A549 (cell line): ENCODE results near the gene CD55.

Experiments
- CEBPB ChIP-seq, 2 experiments: fragments of >200 bp in 1 of 2; sonication (Bioruptor Twin) in 1 of 2; formaldehyde crosslinking in 1 of 2; IDR thresholded peaks; 2 replicates each; pipeline ENCODE4 v1.6.1; 2012 to 2016
- EP300 ChIP-seq, 2 experiments: fragments of >200 bp; sonication (Bioruptor Twin); formaldehyde crosslinking; IDR thresholded peaks; 2 replicates in 1 of 2; 3 replicates in 1 of 2; pipeline ENCODE4 v1.6.1; 2016 to 2017
- GATA3 ChIP-seq: IDR thresholded peaks from 2 replicates; pipeline ENCODE4 v1.6.1; 2012; ENCODE audit warnings: borderline replicate concordance
- HOXB13 ChIP-seq: fragments of 250-450 bp; sonication (Bioruptor Pico); IDR thresholded peaks from 2 replicates; pipeline ENCODE4 v1.5.0; 2020; ENCODE audit warnings: low read depth, mild to moderate bottlenecking, moderate library complexity
- MAFK ChIP-seq: fragments of 450-650 bp; IDR thresholded peaks from 2 replicates; pipeline ENCODE4 v1.6.1; 2014; ENCODE audit not compliant: partially characterized antibody
- MAZ ChIP-seq: fragments of 150-350 bp; IDR thresholded peaks from 2 replicates; pipeline ENCODE4 v1.6.1; 2014; ENCODE audit warnings: antibody characterized with exemption, low read depth, low read length, borderline replicate concordance
- NPAS2 ChIP-seq: fragments of 250-450 bp; sonication (Bioruptor Pico); IDR thresholded peaks from 2 replicates; pipeline ENCODE4 v1.8.0; 2022; ENCODE audit warnings: mild to moderate bottlenecking, moderate library complexity, borderline replicate concordance
- POLR2A ChIP-seq: IDR thresholded peaks from 2 replicates; pipeline ENCODE4 v1.6.1; 2012; ENCODE audit warnings: mild to moderate bottlenecking, low read length
- SMC3 ChIP-seq: fragments of >200 bp; sonication (Bioruptor Twin); formaldehyde crosslinking; IDR thresholded peaks from 3 replicates; pipeline ENCODE4 v1.6.1; 2018; ENCODE audit warnings: inconsistent platforms
- TP53 ChIP-seq: fragments of 250-450 bp; sonication (Bioruptor Pico); IDR thresholded peaks from 2 replicates; pipeline ENCODE4 v1.5.0; 2021; ENCODE audit warnings: mild to moderate bottlenecking, moderate library complexity
- TF ChIP-seq, protein P1 (sequence below): fragments of 450-650 bp; IDR thresholded peaks from 2 replicates; pipeline ENCODE4 v1.6.1; 2014; ENCODE audit warnings: antibody characterized with exemption
- TF ChIP-seq, protein P2 (sequence below): fragments of >200 bp; sonication (Bioruptor Twin); formaldehyde crosslinking; IDR thresholded peaks from 3 replicates; pipeline ENCODE4 v1.5.1; 2016

DNA sequence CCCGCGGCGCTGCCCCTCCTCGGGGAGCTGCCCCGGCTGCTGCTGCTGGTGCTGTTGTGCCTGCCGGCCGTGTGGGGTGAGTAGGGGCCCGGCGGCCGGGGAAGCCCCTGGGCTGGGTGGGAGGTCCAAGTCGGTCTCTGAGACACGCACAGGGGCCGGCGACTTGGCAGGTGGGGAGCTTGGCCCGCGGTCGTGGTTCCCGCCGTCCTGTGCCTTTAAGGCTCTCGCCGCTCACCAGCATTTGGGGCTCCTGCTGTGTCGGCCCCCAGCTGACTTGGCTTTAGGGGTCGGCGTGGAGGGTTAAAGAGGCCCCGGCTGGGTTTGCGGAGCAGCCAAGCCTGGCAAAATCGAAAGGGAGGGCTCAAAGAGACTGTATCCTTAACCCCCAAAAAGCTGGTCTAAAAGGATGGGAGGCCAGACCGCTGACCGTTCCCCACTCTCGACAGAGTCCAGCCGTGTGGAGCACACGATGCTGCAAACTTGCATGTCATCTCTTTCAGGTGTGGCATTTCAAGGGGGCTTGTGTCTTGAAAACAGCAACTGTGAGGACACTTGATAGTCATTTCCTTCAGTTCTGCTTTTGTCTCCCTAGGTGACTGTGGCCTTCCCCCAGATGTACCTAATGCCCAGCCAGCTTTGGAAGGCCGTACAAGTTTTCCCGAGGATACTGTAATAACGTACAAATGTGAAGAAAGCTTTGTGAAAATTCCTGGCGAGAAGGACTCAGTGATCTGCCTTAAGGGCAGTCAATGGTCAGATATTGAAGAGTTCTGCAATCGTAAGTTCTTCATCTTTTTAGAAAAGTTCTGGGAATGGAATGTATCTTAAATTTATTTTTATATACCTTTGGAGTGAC is 540 bp downstream of the CD55 start:
- TF ChIP-seq MAFK, result no peak
- TF ChIP-seq, protein P1, sequence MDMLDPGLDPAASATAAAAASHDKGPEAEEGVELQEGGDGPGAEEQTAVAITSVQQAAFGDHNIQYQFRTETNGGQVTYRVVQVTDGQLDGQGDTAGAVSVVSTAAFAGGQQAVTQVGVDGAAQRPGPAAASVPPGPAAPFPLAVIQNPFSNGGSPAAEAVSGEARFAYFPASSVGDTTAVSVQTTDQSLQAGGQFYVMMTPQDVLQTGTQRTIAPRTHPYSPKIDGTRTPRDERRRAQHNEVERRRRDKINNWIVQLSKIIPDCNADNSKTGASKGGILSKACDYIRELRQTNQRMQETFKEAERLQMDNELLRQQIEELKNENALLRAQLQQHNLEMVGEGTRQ, result no peak
- TF ChIP-seq HOXB13 (CRISPR knock-in tag), result no peak
- TF ChIP-seq GATA3, result no peak
- no peak for TF ChIP-seq EP300 (IDR thresholded peaks at IDR 0.05)
- TF ChIP-seq POLR2A, result no peak
- TF ChIP-seq, protein P2, sequence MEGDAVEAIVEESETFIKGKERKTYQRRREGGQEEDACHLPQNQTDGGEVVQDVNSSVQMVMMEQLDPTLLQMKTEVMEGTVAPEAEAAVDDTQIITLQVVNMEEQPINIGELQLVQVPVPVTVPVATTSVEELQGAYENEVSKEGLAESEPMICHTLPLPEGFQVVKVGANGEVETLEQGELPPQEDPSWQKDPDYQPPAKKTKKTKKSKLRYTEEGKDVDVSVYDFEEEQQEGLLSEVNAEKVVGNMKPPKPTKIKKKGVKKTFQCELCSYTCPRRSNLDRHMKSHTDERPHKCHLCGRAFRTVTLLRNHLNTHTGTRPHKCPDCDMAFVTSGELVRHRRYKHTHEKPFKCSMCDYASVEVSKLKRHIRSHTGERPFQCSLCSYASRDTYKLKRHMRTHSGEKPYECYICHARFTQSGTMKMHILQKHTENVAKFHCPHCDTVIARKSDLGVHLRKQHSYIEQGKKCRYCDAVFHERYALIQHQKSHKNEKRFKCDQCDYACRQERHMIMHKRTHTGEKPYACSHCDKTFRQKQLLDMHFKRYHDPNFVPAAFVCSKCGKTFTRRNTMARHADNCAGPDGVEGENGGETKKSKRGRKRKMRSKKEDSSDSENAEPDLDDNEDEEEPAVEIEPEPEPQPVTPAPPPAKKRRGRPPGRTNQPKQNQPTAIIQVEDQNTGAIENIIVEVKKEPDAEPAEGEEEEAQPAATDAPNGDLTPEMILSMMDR, result no peak
- TF ChIP-seq CEBPB (IDR thresholded peaks at IDR 0.05), result no peak
- no peak for TF ChIP-seq TP53 (CRISPR knock-in tag)
- TF ChIP-seq MAZ, result no peak
- TF ChIP-seq SMC3, result no peak
- TF ChIP-seq NPAS2, result no peak
